Suprapubic skin (tissue), 4 donors: ENCODE data around the gene OTOG. TPM values are rescaled to one million over a fixed set of nuclear protein-coding genes. Genes with fewer than 3 reads are reported as not detected.

ENCODE experiments used
- DNase-seq, 2 donors: peaks; one replicate each; pipeline ENCODE4 v3.0.0-alpha.2; 2019; ENCODE audit warnings: low spot score in 2 of 2
- H3K27ac ChIP-seq: fragments of 200-600 bp; sonication (generic); one replicate; pipeline ENCODE4 v1.5.1; 2019
- H3K27me3 ChIP-seq: fragments of 200-600 bp; sonication (generic); one replicate; pipeline ENCODE4 v1.5.1; 2019
- H3K36me3 ChIP-seq: fragments of 200-600 bp; sonication (generic); one replicate; pipeline ENCODE4 v1.5.1; 2019
- H3K4me1 ChIP-seq: fragments of 200-600 bp; sonication (generic); one replicate; pipeline ENCODE4 v1.5.1; 2019
- H3K4me3 ChIP-seq: fragments of 200-600 bp; sonication (generic); one replicate; pipeline ENCODE4 v1.5.1; 2019; ENCODE audit warnings: mild to moderate bottlenecking
- H3K9me3 ChIP-seq: fragments of 200-600 bp; sonication (generic); one replicate; pipeline ENCODE4 v1.5.1; 2019
- CTCF ChIP-seq, 2 donors: fragments of 200-600 bp in 1 of 2; fragments of 450-650 bp in 1 of 2; sonication (generic) in 1 of 2; IDR thresholded peaks; one replicate each; pipeline ENCODE4 v1.5.1; 2016 to 2019; ENCODE audit warnings: antibody characterized with exemption in 2 of 2, mild to moderate bottlenecking in 1 of 2, moderate library complexity in 1 of 2
- EP300 ChIP-seq: sonication (generic); formaldehyde crosslinking; IDR thresholded peaks from one replicate; pipeline ENCODE4 v1.6.1; 2017; ENCODE audit warnings: antibody characterized with exemption
- POLR2A ChIP-seq, 2 donors: fragments of 450-650 bp; IDR thresholded peaks; one replicate each; pipeline ENCODE4 v1.6.1; 2017; ENCODE audit warnings: antibody characterized with exemption in 2 of 2, mild to moderate bottlenecking in 2 of 2, moderate library complexity in 2 of 2
- POLR2AphosphoS5 ChIP-seq, 3 donors: sonication (generic); formaldehyde crosslinking; IDR thresholded peaks; one replicate each; pipeline ENCODE4 v1.6.1; 2017; ENCODE audit warnings: antibody characterized with exemption in 3 of 3
- WGBS: methylation state at CpG from one replicate; pipeline ENCODE4 v1.1.5; 2018; 5-methylcytosine and 5-hydroxymethylcytosine counted together
- total RNA-seq, 4 donors: library from RNA; depleted of rRNA; stranded (reverse); fragments of >200 nt; gene quantifications; one replicate each; pipeline ENCODE4 v1.1.0, GENCODE V29; 2016

The OTOG gene
- total RNA-seq, 4 donors from 2014 or later = not detected

- 42% methylated on average over 5 of the region's 10 CpGs for WGBS
- no peaks in the 10 kb centered on the region for H3K4me1 ChIP-seq
Measured at GRCh38 chr11:17653611-17654010, 106.6 kb downstream of the OTOG start.

GRCh38 chr11:17655682-17656081, 108.6 kb downstream of the OTOG start:
- no peak for TF ChIP-seq POLR2A (IDR thresholded peaks at IDR 0.05)
- TF ChIP-seq CTCF (IDR thresholded peaks at IDR 0.05) = no peak
- no peak for TF ChIP-seq EP300
- no peak for TF ChIP-seq POLR2AphosphoS5 (IDR thresholded peaks at IDR 0.05)
- DNase-seq = no peak
- H3K27ac ChIP-seq = no peak overlapping the region
- WGBS = 85% methylated on average over 2 of the region's 2 CpGs
- H3K4me3 ChIP-seq = no peak overlapping the region
- no peaks in the 10 kb centered on the region for H3K36me3 ChIP-seq
- peaks cover 17% of the 10 kb centered on the region for H3K27me3 ChIP-seq
- peaks cover 6% of the 10 kb centered on the region for H3K9me3 ChIP-seq
- H3K4me1 ChIP-seq = no peaks in the 10 kb centered on the region

More at GRCh38 chr11:17653611-17654010, 106.6 kb downstream of the OTOG start:
- Histone ChIP-seq H3K27ac (no peak overlapping the region), H3K9me3 (peaks cover 6% of the 10 kb centered on the region), H3K36me3 (no peaks in the 10 kb centered on the region), H3K27me3 (peaks cover 26% of the 10 kb centered on the region), H3K4me3 (no peak overlapping the region)
- no peak for DNase-seq
- TF ChIP-seq POLR2AphosphoS5 (IDR thresholded peaks at IDR 0.05) = no peak
- TF ChIP-seq POLR2A (IDR thresholded peaks at IDR 0.05) = no peak
- TF ChIP-seq EP300 = no peak
- TF ChIP-seq CTCF (IDR thresholded peaks at IDR 0.05) = no peak

GRCh38 chr11:17658211-17658610, 111.2 kb downstream of the OTOG start:
- no peak for TF ChIP-seq CTCF (IDR thresholded peaks at IDR 0.05)
- no peak for TF ChIP-seq EP300
- no peak for TF ChIP-seq POLR2A (IDR thresholded peaks at IDR 0.05)
- no peak for TF ChIP-seq POLR2AphosphoS5 (IDR thresholded peaks at IDR 0.05)
- Histone ChIP-seq H3K27ac (no peak overlapping the region), H3K4me1 (no peaks in the 10 kb centered on the region), H3K27me3 (no peaks in the 10 kb centered on the region), H3K9me3 (peaks cover 6% of the 10 kb centered on the region), H3K36me3 (no peaks in the 10 kb centered on the region), H3K4me3 (no peak overlapping the region)
- DNase-seq = no peak

- DNase-seq = no peak
- no peaks in the 10 kb centered on the region for H3K27me3 ChIP-seq
- no peaks in the 10 kb centered on the region for H3K4me1 ChIP-seq
- H3K27ac ChIP-seq = no peak overlapping the region
- H3K9me3 ChIP-seq = no peaks in the 10 kb centered on the region
- H3K36me3 ChIP-seq = no peaks in the 10 kb centered on the region
- no peak overlapping the region for H3K4me3 ChIP-seq
- no peak for TF ChIP-seq POLR2AphosphoS5 (IDR thresholded peaks at IDR 0.05)
- TF ChIP-seq CTCF (IDR thresholded peaks at IDR 0.05) = no peak
- TF ChIP-seq EP300 = no peak
- no peak for TF ChIP-seq POLR2A (IDR thresholded peaks at IDR 0.05)
Measured at GRCh38 chr11:17668166-17668565, 121.1 kb downstream of the OTOG start.

GRCh38 chr11:17672469-17672868, 125.4 kb downstream of the OTOG start:
- Histone ChIP-seq H3K27ac (no peak overlapping the region), H3K27me3 (no peaks in the 10 kb centered on the region), H3K4me1 (no peaks in the 10 kb centered on the region), H3K36me3 (no peaks in the 10 kb centered on the region), H3K4me3 (no peak overlapping the region), H3K9me3 (no peaks in the 10 kb centered on the region)
- no peak for DNase-seq
- TF ChIP-seq EP300 = no peak
- no peak for TF ChIP-seq POLR2A (IDR thresholded peaks at IDR 0.05)
- no peak for TF ChIP-seq CTCF (IDR thresholded peaks at IDR 0.05)
- no peak for TF ChIP-seq POLR2AphosphoS5 (IDR thresholded peaks at IDR 0.05)
- WGBS = 88% methylated on average over 7 of the region's 7 CpGs
